Transverse colon (tissue), 3 donors: Measurements from ENCODE around the gene ABHD13.

ENCODE experiments used
- CTCF ChIP-seq, 5 experiments: fragments of 200-600 bp in 3 of 5; fragments of 450-650 bp in 2 of 5; sonication (generic) in 3 of 5; IDR thresholded peaks; 1 replicate in 2 of 5; 2 replicates in 3 of 5; pipeline ENCODE4 v1.5.1; 2016 to 2017; ENCODE audit warnings: antibody characterized with exemption in 5 of 5, inconsistent platforms in 3 of 5, mild to moderate bottlenecking in 2 of 5, moderate library complexity in 1 of 5
- EP300 ChIP-seq: sonication (generic); formaldehyde crosslinking; IDR thresholded peaks from one replicate; pipeline ENCODE4 v1.6.1; 2017; ENCODE audit warnings: antibody characterized with exemption, low read depth

DNA sequence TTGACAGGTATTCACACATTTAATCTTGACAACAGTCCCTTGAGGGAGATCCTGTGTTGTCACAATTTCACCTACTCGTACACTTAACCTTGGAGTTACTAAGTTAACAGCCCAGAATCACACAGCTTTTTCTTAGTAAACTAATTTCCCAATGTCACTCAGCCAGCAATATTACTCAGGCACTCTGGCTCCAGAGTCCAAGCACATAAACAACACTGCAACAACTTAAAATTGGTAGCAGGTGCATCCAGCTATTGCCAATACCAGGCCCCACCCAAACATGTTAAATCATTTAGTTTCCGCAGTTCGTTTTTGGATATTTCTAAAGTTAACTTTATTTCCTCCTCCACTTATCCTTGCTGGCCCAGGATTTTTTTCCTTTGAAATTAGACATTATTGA is 35.5 kb upstream of the ABHD13 start:
- TF ChIP-seq CTCF (IDR thresholded peaks at IDR 0.05) (no peak), EP300 (no peak)
